RKO (cell line): ENCODE results near the gene ANKRD55.
"Not testable (repeated sequence)": the region's sequence is repeated elsewhere in the genome, so short reads cannot be mapped to it uniquely, and the experiment has no call there.

Experiments
- DNase-seq: peaks from one replicate; pipeline ENCODE4 v3.0.0-alpha.2; 2016; ENCODE audit warnings: low spot score

Gene ANKRD55

GRCh38 chr5:56233230-56233629 is at the start of gene ANKRD55:
Gene ANKRD55, minus strand, starts transcription at chr5:56233330. Its CDS starts 417 bp downstream, at chr5:56232913.
- DNase-seq: no peak

GRCh38 chr5:56282216-56282615 is 49.1 kb upstream of the ANKRD55 start:
- no peak for DNase-seq

- no peak for DNase-seq
These were observed 48.5 kb upstream of the ANKRD55 start for GRCh38 chr5:56281489-56282165.

DNA sequence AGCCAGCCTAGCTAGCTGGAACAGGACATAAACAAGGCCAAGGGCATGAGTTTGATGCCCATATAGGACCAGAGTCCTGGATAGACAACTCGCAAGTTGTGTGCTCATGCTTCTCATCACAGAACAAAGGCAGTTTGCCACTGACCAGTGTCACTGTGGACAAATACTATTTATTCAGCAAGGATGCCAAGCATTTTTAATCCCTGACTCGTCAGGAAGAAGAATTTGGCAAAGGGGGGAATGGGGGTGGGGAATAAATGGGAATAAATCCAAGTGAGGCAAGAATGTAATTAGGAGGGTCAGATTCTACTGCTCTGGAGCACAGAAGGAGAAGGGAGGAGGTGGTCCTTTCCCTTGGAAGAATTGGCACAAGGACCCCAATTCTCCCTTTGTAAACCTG is 46.8 kb upstream of the ANKRD55 start:
- DNase-seq: no peak

- no peak for DNase-seq
These were observed 46.2 kb upstream of the ANKRD55 start for GRCh38 chr5:56279291-56279690.

- no peak for DNase-seq
These were observed 45.2 kb upstream of the ANKRD55 start for GRCh38 chr5:56278335-56278753.

GRCh38 chr5:56277573-56277972 is 44.4 kb upstream of the ANKRD55 start:
- no peak for DNase-seq

DNA sequence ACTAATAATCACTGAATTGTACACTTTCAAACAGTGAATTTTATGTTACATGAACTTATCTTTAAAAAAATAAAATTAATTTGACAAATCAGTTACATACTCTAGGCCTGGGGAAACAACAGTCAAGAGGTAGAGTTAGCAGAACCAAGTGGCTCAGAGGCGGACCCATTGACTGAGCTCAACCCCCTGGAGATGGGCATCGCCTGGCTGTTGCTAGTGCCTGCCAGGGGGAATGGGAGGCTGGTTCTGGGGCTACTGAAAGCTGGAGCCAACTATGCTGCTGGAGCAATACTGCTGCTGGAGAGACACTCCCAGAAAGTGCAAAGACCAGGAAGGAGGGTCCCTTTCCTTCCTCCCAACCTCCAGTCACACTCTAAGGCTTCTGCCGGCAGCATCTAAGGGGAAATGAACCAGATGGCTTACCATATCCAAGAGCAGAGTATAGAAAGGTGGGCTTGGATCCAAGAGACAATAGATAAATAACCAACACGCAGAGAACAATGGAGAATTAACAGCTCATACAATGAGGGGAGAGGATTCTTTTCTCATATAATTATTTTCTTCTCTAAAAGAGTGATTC is 40.3 kb upstream of the ANKRD55 start:
- DNase-seq: no peak

- DNase-seq: no peak
These were observed 39.6 kb upstream of the ANKRD55 start for GRCh38 chr5:56272765-56273164.

GRCh38 chr5:56270568-56271392 is 37.6 kb upstream of the ANKRD55 start:
- DNase-seq: peak; percentile 68

- no peak for DNase-seq
These were observed 36.9 kb upstream of the ANKRD55 start for GRCh38 chr5:56270058-56270457.

DNA sequence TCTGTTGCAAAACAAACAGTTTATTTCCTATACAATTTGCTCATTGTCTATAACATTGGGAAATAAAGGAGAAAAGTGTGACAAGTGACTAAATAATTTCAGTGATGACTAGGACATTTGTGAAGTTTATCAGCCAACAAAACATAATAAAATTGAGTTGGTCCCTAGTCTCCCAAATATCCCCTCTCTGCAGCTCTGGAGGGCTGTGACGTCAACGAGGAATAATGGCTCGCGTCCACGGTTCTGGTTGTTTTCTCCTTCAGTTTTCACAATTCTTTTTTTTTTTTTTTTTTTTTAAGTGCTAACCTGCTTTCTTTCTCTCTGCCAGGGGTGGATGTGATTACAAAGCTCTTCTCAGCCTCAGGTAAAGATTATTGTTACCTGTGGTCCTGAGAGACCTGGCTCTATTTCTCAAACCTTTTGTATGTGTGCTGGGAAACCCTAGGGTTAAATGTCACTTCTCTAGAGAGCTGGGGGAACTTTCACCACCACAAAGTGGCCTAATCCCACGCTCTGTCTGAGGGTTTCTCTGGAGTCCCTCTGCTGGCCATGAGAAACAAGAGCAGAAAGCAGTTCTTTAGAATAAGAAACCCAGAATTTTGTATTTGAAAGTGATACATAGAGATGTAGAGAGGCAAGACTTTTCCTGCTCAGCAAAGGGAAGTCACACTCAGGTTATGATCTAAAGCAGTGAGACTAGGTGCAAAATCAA is 36.2 kb upstream of the ANKRD55 start:
- DNase-seq: peak; percentile 47

- not testable (repeated sequence) for DNase-seq
These were observed 35.6 kb upstream of the ANKRD55 start for GRCh38 chr5:56268707-56269106.

- DNase-seq: no peak
These were observed 34.7 kb upstream of the ANKRD55 start for GRCh38 chr5:56267856-56268255.

- peak; percentile 80 for DNase-seq
These were observed 31.4 kb upstream of the ANKRD55 start for GRCh38 chr5:56264417-56265025.

- DNase-seq: no peak
These were observed 29.1 kb upstream of the ANKRD55 start for GRCh38 chr5:56262279-56262678.

DNA sequence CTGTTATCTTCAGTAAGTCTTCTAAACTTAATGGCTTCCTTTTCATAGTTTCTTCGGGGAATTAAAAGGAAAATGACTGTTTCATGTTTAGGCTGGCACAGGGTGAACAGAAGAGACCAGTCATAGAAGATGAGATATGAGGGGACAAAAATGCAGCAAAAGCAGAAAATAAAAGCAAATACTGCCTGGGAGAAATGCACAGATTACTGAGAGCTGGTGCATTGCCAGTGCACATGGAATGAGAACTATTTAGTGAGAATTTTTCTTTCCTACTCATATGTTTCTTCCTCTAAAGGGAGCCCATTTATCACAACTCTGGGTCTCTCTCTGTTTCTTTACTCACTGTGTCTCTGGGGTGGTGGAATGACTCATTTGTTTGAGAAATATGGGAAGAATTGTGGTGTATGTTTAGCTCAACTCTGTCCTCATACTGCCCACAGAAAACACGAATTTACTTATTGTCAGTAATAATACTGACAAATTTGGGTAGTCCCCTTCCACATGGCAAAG is 25.9 kb upstream of the ANKRD55 start:
- no peak for DNase-seq

GRCh38 chr5:56257763-56258529 is 24.8 kb upstream of the ANKRD55 start:
- not testable (repeated sequence) for DNase-seq

- no peak for DNase-seq
These were observed 23.9 kb upstream of the ANKRD55 start for GRCh38 chr5:56257010-56257409.

DNA sequence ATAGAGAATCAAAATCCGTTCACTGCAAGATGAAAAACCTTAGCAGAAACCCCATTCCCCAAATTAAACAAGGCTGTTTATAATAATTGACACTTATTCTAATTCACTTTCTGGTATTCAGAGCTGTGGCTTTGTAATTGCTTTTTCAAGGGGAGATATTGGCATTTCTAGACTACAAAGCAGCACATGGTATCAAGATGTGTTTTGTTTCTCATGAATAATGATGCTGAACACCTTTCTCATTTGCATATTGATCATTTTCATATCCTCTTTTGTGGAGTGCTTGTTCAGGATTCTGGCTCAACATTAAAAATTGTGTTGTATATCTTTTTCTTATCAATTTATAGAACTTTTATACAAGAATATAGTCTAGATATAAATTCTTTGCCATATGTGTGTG is 22.4 kb upstream of the ANKRD55 start:
- no peak for DNase-seq

DNA sequence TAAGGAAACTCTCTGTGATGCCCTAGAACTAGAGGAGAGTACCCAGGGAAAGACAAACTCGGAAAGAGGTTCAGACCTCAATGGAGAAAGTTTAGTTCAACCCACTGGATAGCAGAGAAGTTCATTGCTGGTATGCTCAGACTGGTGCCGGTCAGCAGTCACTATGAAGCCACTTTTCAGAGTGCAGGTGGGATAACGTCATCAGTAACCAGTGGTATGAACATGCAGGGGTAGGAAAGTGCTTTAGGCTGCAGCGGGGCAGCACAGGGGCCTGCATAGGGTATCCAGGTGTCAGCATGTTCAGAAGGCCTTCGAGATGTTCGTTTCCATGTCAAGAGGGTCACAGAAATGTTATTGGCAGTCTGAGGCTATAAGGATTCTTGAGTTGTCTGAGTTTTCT is 20.8 kb upstream of the ANKRD55 start:
- DNase-seq: no peak
